T-helper 9 cell (primary cell): ENCODE results near the gene COMMD4.
"Not testable (repeated sequence)": the region's sequence is repeated elsewhere in the genome, so short reads cannot be mapped to it uniquely, and the experiment has no call there.

ENCODE experiments used
- DNase-seq: peaks from one replicate; pipeline ENCODE4 v3.0.0-alpha.2; 2020
- total RNA-seq, 2 donors: gene quantifications; one replicate each; lab custom pipeline; 2026; lab: John Stamatoyannopoulos, UW

Gene COMMD4
- 16.7 to 22.9 reads per million in 2 donors for total RNA-seq

GRCh38 chr15:75335705-75336355, at the start of gene COMMD4:
Gene COMMD4 (plus strand): TSS chr15:75336063. CDS start chr15:75336090, 27 bp downstream.
- peak; percentile 56 for DNase-seq

DNA sequence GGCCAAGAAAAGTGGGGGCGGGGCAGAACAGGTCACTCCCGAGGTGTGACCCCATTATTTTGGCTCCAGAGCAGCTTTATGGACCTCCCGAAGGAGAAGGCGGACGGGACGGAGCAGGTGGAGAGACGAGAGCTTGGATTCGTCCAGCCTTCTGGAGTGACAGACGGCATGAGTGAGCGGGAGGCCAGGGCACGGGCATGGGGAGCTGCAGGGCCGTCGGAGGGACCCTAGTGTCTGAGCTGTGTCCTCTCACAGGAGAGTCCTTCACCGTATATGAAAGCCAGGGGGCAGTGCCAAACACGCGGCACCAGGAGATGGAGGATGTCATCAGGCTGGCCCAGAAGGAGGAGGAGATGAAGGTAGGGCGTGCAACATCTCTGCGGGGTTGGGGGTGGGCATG, 42.2 kb upstream of the COMMD4 start:
- DNase-seq, result not testable (repeated sequence)

- not testable (repeated sequence) for DNase-seq
Measured at GRCh38 chr15:75298541-75299310, 37.1 kb upstream of the COMMD4 start.

DNA sequence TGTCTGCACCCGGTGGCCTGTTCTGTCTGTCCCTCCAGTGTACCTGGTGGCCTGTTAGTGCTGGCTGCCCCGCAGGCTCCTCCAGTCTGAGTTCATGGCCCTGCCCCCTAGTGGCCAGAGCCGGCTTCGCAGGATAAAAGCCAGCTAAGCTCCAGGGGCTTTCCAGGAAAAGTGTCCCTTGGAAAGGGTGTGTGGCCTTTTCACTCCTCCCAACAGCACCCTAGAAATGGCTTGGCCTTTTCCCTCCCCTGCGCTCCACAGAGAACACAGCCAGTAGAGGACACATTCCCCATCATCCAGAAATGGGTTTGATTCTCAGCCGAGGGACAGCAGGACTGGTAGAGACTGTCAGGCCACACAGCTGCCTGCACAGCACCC, 36.6 kb upstream of the COMMD4 start:
- peak; percentile 52 for DNase-seq

GRCh38 chr15:75300026-75300425, 35.8 kb upstream of the COMMD4 start:
- DNase-seq, result not testable (repeated sequence)

- DNase-seq, result no peak
Measured at GRCh38 chr15:75302318-75302717, 33.5 kb upstream of the COMMD4 start.

DNA sequence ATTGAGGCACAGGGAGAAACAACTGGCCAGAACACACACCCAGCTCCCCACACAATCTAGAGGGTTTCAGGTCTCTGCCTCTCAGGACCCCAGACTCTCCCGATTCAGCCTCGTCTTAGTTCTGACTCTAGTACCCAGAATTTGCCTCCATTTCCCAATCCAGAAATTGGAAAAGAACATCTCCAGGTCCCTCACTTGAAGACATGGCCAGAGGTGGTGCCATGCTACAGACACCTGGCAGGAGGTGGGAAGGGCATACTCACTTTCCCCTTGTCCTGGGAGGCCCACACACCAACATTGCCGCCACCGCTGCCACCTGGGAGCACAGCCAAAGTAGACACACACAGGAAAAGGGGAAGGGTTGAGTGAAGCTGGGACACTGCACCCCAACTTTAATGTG, 33.1 kb upstream of the COMMD4 start:
- DNase-seq, result not testable (repeated sequence)

- DNase-seq, result no peak
Measured at GRCh38 chr15:75306188-75306587, 29.7 kb upstream of the COMMD4 start.

GRCh38 chr15:75307778-75308390, 28.0 kb upstream of the COMMD4 start:
- no peak for DNase-seq

GRCh38 chr15:75309711-75310110, 26.2 kb upstream of the COMMD4 start:
- DNase-seq, result no peak

DNA sequence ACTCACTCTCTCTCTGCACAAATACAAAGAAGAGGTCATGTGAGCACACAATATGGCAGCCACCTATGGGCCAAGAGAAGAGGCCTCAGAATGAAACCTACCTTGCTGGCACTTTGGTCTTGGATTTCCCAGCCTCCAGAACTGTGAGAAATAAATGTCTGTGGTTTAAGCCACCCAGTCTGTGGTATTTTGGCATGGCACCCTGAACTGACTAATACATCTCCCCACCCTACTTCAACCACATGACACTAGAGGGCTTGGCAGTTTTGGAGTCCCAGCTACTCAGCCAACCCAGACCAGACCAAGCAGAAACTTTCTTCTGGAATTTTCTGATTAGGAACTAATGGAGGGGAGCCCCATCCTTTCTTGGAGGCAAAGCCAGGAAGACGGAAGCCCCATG, 23.3 kb upstream of the COMMD4 start:
- not testable (repeated sequence) for DNase-seq

- DNase-seq, result no peak
Measured at GRCh38 chr15:75313116-75313845, 22.6 kb upstream of the COMMD4 start.

GRCh38 chr15:75314552-75315290, 21.1 kb upstream of the COMMD4 start:
- no peak for DNase-seq

DNA sequence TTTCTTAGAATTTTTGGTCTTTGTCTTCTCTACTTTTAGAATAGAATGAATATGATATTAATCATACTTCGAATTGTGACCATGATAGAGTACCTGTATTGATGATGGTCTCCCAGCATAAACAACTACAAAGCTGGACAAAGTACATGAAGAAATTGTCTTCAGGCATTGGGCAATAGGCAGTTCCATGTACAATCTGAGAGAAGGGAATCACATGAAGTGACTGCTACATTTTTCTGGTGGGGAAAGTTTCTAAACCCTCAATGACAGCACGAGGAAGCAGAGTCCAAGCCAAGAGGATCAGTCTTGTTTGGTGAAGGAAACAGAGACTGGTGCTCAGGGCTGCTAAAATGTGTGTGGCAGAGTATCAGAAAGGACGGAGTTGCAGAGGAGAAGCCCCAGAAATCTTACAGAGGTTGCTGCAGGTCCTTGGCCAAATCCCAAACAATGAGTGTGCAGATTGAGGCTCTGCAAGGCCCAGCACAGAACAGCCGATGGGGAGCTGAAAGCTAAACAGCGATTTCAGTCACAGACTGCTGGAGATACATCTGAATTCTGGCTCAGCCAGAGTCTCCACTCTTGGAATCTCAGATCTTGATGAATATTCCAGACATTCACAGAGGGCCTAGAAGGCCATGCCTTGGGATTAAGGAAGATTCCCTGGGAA, 16.5 kb upstream of the COMMD4 start:
- DNase-seq, result not testable (repeated sequence)

- DNase-seq, result no peak
Measured at GRCh38 chr15:75321711-75322110, 14.2 kb upstream of the COMMD4 start.

GRCh38 chr15:75325922-75326321, 9.9 kb upstream of the COMMD4 start:
- DNase-seq, result no peak

DNA sequence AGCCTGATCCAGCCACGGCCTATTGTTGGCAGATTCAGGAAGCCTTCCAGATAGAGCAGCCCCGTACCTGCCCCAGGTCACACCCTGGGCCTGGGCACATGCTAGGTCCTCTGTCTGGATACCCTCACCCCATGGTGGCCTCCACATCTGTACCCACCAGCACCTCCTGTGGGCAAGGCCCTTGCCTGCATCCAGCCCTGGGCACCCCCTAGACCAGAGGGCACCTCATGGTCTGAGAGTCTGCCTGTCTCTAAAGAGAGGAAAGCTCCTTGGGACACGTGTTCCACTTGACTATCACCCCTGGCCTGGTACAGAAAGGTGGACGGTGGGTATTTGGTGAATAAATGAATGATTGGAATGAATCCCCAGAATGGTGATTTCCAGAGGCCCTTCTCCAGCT, 8.9 kb upstream of the COMMD4 start:
- DNase-seq, result no peak

GRCh38 chr15:75327491-75327890, 8.4 kb upstream of the COMMD4 start:
- DNase-seq, result no peak

GRCh38 chr15:75328493-75329314, 7.2 kb upstream of the COMMD4 start:
- DNase-seq, result no peak

- no peak for DNase-seq
Measured at GRCh38 chr15:75329571-75329970, 6.3 kb upstream of the COMMD4 start.

GRCh38 chr15:75332093-75332492, 3.8 kb upstream of the COMMD4 start:
- not testable (repeated sequence) for DNase-seq
